HCT116 (cell line): Measurements from ENCODE around the gene SPTLC1. TPM values are rescaled to one million over a fixed set of nuclear protein-coding genes. Genes with fewer than 3 reads are reported as not detected.

Experiments used
- ATAC-seq: fragments of 200-7000 bp; cut with Tn5 transposase; 2 replicates; pipeline ENCODE4 v1.9.1; 2020; ENCODE audit warnings: mild to moderate bottlenecking, moderate library complexity
- BruUV-seq: library from RNA; stranded (reverse); fragments of 400-500 nt; replicated peaks from 2 replicates; lab custom pipeline; 2021; lab: Mats Ljungman, UMichigan
- CTCF ChIA-PET: fragments of 300-600 bp; sonication (Branson Sonifier 250); formaldehyde crosslinking; loops from one replicate; lab custom pipeline; 2021; ENCODE audit warnings: antibody characterized with exemption; lab: Charles Lee
- POLR2A ChIA-PET: fragments of 300-600, 350-600 bp; sonication (Branson Sonifier 250); formaldehyde crosslinking; loops from one replicate; lab custom pipeline; 2021; ENCODE audit warnings: antibody characterized with exemption; lab: Charles Lee
- RAD21 ChIA-PET, 2 experiments: fragments of 300-600 bp; sonication (Branson Sonifier 250); formaldehyde crosslinking; loops; one replicate each; lab custom pipeline; 2023; ENCODE audit warnings: low total read pairs in 2 of 2; ENCODE audit not compliant: uncharacterized antibody in 2 of 2, unreplicated experiment in 2 of 2, low non-redundant PET in 1 of 2; lab: Charles Lee
- DNase-seq: peaks from one replicate; pipeline ENCODE4 v3.0.0-alpha.2; 2010; ENCODE audit warnings: low read depth, low spot score
- H2AFZ ChIP-seq: fragments of 200-600 bp; shearing (Covaris generic), sonication (generic); 2 replicates; pipeline ENCODE4 v1.6.1; 2017; ENCODE audit warnings: low read depth, mixed run types, mixed read lengths, antibody characterized with exemption, low read length; ENCODE audit not compliant: poor library complexity, severe bottlenecking
- H3K27ac ChIP-seq: 2 replicates; pipeline ENCODE4 v1.5.1; 2012; ENCODE audit warnings: low read depth, low read length
- H3K27me3 ChIP-seq: fragments of 200-600 bp; sonication (generic); 2 replicates; pipeline ENCODE4 v1.6.1; 2016; ENCODE audit warnings: mixed run types, low read length, mixed read lengths; ENCODE audit not compliant: insufficient read depth
- H3K36me3 ChIP-seq, 2 experiments: fragments of 200-500 bp in 1 of 2; fragments of 200-600 bp in 1 of 2; sonication (Bioruptor generic) in 1 of 2; sonication (generic) in 1 of 2; 2 replicates each; pipeline versions ENCODE4 v1.5.1 to v1.6.1; 2014 to 2016; ENCODE audit warnings: low read length in 2 of 2, inconsistent platforms in 1 of 2, mixed read lengths in 1 of 2, mixed run types in 1 of 2; ENCODE audit not compliant: insufficient read depth in 2 of 2, control insufficient read depth in 1 of 2
- H3K4me1 ChIP-seq, 2 experiments: fragments of 200-600 bp in 1 of 2; sonication (generic) in 1 of 2; 2 replicates each; pipeline versions ENCODE4 v1.5.1 to v1.6.1; 2012 to 2017; ENCODE audit warnings: low read length in 2 of 2, inconsistent platforms in 1 of 2, mild to moderate bottlenecking in 1 of 2, mixed read lengths in 1 of 2, mixed run types in 1 of 2, moderate library complexity in 1 of 2; ENCODE audit not compliant: insufficient read depth in 2 of 2, control insufficient read depth in 1 of 2
- H3K4me2 ChIP-seq: fragments of 200-600 bp; sonication (generic); 2 replicates; pipeline ENCODE4 v1.6.1; 2017; ENCODE audit warnings: mixed run types, low read length, mixed read lengths
- H3K4me3 ChIP-seq, 2 experiments: fragments of 200-600 bp in 1 of 2; sonication (generic) in 1 of 2; replicated peaks in 1 of 2; 2 replicates each; pipeline ENCODE4 v1.5.1; 2011 to 2016; ENCODE audit warnings: low read length in 2 of 2, control low read depth in 1 of 2, low read depth in 1 of 2, mild to moderate bottlenecking in 1 of 2, mixed read lengths in 1 of 2, mixed run types in 1 of 2
- H3K79me2 ChIP-seq: fragments of 200-600 bp; sonication (generic); 2 replicates; pipeline ENCODE4 v1.6.1; 2017; ENCODE audit warnings: mild to moderate bottlenecking, mixed run types, low read length, moderate library complexity, mixed read lengths; ENCODE audit not compliant: insufficient read depth
- H3K9ac ChIP-seq: fragments of 200-600 bp; sonication (generic); 2 replicates; pipeline ENCODE4 v1.6.1; 2016; ENCODE audit warnings: low read length, mixed read lengths
- H3K9me2 ChIP-seq: fragments of 200-600 bp; sonication (generic), shearing (Covaris generic); 2 replicates; pipeline ENCODE4 v1.6.1; 2017; ENCODE audit warnings: mixed run types, mild to moderate bottlenecking, moderate library complexity; ENCODE audit not compliant: insufficient read depth
- H3K9me3 ChIP-seq, 2 experiments: fragments of 200-500 bp in 1 of 2; fragments of 200-600 bp in 1 of 2; sonication (Bioruptor generic) in 1 of 2; sonication (generic) in 1 of 2; 2 replicates each; pipeline ENCODE4 v1.6.1; 2014 to 2017; ENCODE audit warnings: low read length in 2 of 2, mixed read lengths in 2 of 2, inconsistent platforms in 1 of 2, low read depth in 1 of 2, mild to moderate bottlenecking in 1 of 2, mixed run types in 1 of 2, moderate library complexity in 1 of 2; ENCODE audit not compliant: control insufficient read depth in 1 of 2, insufficient read depth in 1 of 2
- H4K20me1 ChIP-seq: fragments of 200-600 bp; sonication (generic), shearing (Covaris generic); 2 replicates; pipeline ENCODE4 v1.6.1; 2017; ENCODE audit warnings: mixed run types, mild to moderate bottlenecking, moderate library complexity; ENCODE audit not compliant: insufficient read depth
- ATF3 ChIP-seq: IDR thresholded peaks from 2 replicates; pipeline ENCODE4 v1.6.1; 2012
- EGR1 ChIP-seq: IDR thresholded peaks from 2 replicates; pipeline ENCODE4 v1.6.1; 2012; ENCODE audit warnings: low read depth
- EZH2 ChIP-seq: fragments of 200-600 bp; sonication (generic); IDR thresholded peaks from 2 replicates; pipeline ENCODE4 v1.6.1; 2017; ENCODE audit warnings: antibody characterized with exemption, mixed run types
- EZH2phosphoT487 ChIP-seq: fragments of 200-600 bp; IDR thresholded peaks from 2 replicates; pipeline ENCODE4 v1.6.1; 2018; ENCODE audit warnings: antibody characterized with exemption, borderline replicate concordance
- FOSL1 ChIP-seq: IDR thresholded peaks from 2 replicates; pipeline ENCODE4 v1.6.1; 2012; ENCODE audit warnings: low read depth
- RAD21 ChIP-seq: IDR thresholded peaks from 2 replicates; pipeline ENCODE4 v1.6.1; 2012; ENCODE audit warnings: low read depth, mild to moderate bottlenecking
- SRF ChIP-seq: IDR thresholded peaks from 2 replicates; pipeline ENCODE4 v1.6.1; 2012; ENCODE audit warnings: low read depth
- TCF7L2 ChIP-seq: IDR thresholded peaks from 2 replicates; pipeline ENCODE4 v1.7.0; 2011; ENCODE audit warnings: borderline replicate concordance, inconsistent platforms; ENCODE audit not compliant: insufficient read depth, insufficient read length; ENCODE audit errors: extremely low read depth
- YY1 ChIP-seq: IDR thresholded peaks from 2 replicates; pipeline ENCODE4 v1.6.1; 2011; ENCODE audit warnings: low read length, low read depth, moderate library complexity, mild to moderate bottlenecking; ENCODE audit not compliant: insufficient replicate concordance; ENCODE audit errors: extremely low read depth
- intact Hi-C: fragments of 100-400 bp; cut with micrococcal nuclease; formaldehyde crosslinking; loops from 2 replicates; pipeline ENCODE4 v1.10.0; 2022
- total RNA-seq: library from RNA; stranded (reverse); gene quantifications from one replicate; pipeline ENCODE4 v1.2.1, GENCODE V29; 2021; ENCODE audit not compliant: unreplicated experiment
- TF ChIP-seq, protein P1 (sequence below), 3 experiments: fragments of 200-600 bp in 1 of 3; sonication (generic) in 1 of 3; IDR thresholded peaks in 2 of 3; conservative IDR thresholded peaks in 1 of 3; 2 replicates each; pipeline ENCODE4 v1.5.1; 2012 to 2017; ENCODE audit warnings: low read depth in 2 of 3, low read length in 2 of 3, antibody characterized with exemption in 1 of 3, borderline replicate concordance in 1 of 3, control low read depth in 1 of 3, mild to moderate bottlenecking in 1 of 3, mixed read lengths in 1 of 3, mixed run types in 1 of 3, moderate library complexity in 1 of 3; ENCODE audit not compliant: insufficient read depth in 1 of 3

Gene SPTLC1
- total RNA-seq, 1 experiment from 2014 or later: 81.7 TPM

GRCh38 chr9:92032891-92033290, 82.3 kb downstream of the SPTLC1 start:
- Histone ChIP-seq H3K27me3 (no peaks in the 10 kb centered on the region), H3K9ac (no peak overlapping the region), H4K20me1 (no peaks in the 10 kb centered on the region), H2AFZ (no peak overlapping the region), H3K4me3 (no peak overlapping the region), H3K4me2 (no peak overlapping the region), H3K79me2 (no peaks in the 10 kb centered on the region), H3K9me2 (no peaks in the 10 kb centered on the region), H3K9me3 (no peaks in the 10 kb centered on the region), H3K27ac (no peak overlapping the region), H3K4me1 (no peaks in the 10 kb centered on the region), H3K36me3 (peaks cover 6 to 20% of the 10 kb centered on the region in 2 experiments; a peak in 3 of 4 replicates)
- BruUV-seq: no TSS peak
- ATAC-seq (no peak), DNase-seq (no peak)
- no peak for TF ChIP-seq EZH2phosphoT487
- no peak for TF ChIP-seq FOSL1
- TF ChIP-seq EZH2: no peak
- TF ChIP-seq RAD21: no peak
- no peak for TF ChIP-seq ATF3
- no peak for TF ChIP-seq TCF7L2
- TF ChIP-seq YY1: no peak
- no peak for TF ChIP-seq SRF
- TF ChIP-seq, protein P1, sequence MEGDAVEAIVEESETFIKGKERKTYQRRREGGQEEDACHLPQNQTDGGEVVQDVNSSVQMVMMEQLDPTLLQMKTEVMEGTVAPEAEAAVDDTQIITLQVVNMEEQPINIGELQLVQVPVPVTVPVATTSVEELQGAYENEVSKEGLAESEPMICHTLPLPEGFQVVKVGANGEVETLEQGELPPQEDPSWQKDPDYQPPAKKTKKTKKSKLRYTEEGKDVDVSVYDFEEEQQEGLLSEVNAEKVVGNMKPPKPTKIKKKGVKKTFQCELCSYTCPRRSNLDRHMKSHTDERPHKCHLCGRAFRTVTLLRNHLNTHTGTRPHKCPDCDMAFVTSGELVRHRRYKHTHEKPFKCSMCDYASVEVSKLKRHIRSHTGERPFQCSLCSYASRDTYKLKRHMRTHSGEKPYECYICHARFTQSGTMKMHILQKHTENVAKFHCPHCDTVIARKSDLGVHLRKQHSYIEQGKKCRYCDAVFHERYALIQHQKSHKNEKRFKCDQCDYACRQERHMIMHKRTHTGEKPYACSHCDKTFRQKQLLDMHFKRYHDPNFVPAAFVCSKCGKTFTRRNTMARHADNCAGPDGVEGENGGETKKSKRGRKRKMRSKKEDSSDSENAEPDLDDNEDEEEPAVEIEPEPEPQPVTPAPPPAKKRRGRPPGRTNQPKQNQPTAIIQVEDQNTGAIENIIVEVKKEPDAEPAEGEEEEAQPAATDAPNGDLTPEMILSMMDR (IDR thresholded peaks at IDR 0.05 in 2 of 3, conservative IDR thresholded peaks at IDR 0.05 in 1 of 3; ENCODE audit: borderline replicate concordance in 1 of 3, insufficient read depth in 1 of 3, low read depth in 2 of 3, low read length in 2 of 3): no peak
- TF ChIP-seq EGR1: no peak
- POLR2A ChIA-PET: no interaction called here
- CTCF ChIA-PET: no interaction called here
- RAD21 ChIA-PET: no interaction called here
- intact Hi-C loops: no loop called here
